ENCODE results near the gene ST8SIA2.

- TF ChIP-seq EZH2 (IDR thresholded peaks at IDR 0.05; ENCODE audit: borderline replicate concordance, low read length): no peak
- TF ChIP-seq CTCF (conservative IDR thresholded peaks at IDR 0.05 in 1 of 2, IDR thresholded peaks at IDR 0.05 in 1 of 2; ENCODE audit: extremely low read depth in 1 of 2, insufficient read depth in 1 of 2, low read depth in 1 of 2, low read length in 2 of 2): no peak
Observed at GRCh38 chr15:92430069-92430440, 36.4 kb downstream of the ST8SIA2 start.
